LHCN-M2 (cell line): ENCODE data around the gene ZFAND6. TPM values are rescaled to one million over a fixed set of nuclear protein-coding genes. Genes with fewer than 3 reads are reported as not detected.

Source experiments
- total RNA-seq: library from RNA; depleted of rRNA; stranded (reverse); fragments of >200 nt; gene quantifications from 2 replicates; pipeline ENCODE4 v1.2.3, GENCODE V29; 2014; rRNA removed

The ZFAND6 gene
- total RNA-seq, 1 experiment from 2014 or later: 117 TPM

Other genes starting within 250 kb of the ZFAND6 start
- gene MTHFS, start 162.7 kb upstream of the ZFAND6 start, total RNA-seq: 20.5 and 24.5 TPM in 2 replicates
- gene BCL2A1, start 88.5 kb upstream of the ZFAND6 start, total RNA-seq: 0.32 TPM in 1 of 2 replicates, not detected in the other
- 29.7 and 30.1 TPM in 2 replicates for gene FAH, start 93.3 kb downstream of the ZFAND6 start, total RNA-seq
- not detected in 2 replicates for gene CTXND1, start 192.5 kb downstream of the ZFAND6 start, total RNA-seq